ENCODE results near the gene GAS6. TPM values are rescaled to one million over a fixed set of nuclear protein-coding genes. Genes with fewer than 3 reads are reported as not detected.

The GAS6 gene
- total RNA-seq, 1 donor from 2014 or later, result 11.5 TPM

DNA sequence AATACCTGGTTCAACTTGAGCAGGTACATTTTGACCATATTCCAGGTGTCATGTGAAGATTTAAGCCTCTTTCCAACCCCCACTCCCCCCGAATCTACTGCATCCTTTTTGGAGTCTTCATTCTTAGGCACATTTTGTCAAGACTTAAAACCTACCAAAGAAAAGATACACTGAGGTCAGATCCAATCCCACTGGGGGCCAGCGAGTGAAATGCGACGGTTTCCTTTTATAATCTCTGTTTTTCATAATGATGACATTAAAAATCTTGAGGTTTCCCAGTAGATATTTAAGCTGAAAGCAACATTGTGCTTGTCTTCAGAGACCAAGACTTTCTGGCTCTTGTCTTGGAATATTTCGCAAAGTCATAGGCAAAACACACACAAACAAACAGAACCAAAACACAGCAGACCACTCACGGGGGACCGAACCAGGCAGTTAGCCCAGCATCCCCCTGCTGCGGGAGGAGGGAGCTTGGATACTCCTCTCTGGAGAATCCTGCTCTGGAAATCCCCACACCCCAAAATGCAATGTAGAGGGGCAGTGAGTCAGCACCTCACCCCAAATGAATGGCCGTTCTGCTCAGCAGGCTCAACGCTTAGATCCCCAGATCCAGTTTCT, 506 bp upstream of the GAS6 start:
- peaks cover 8% of the 10 kb centered on the region for H3K9me3 Mint-ChIP-seq (ENCODE audit: low read depth)
- H3K4me1 Mint-ChIP-seq (ENCODE audit: low read depth), result peaks cover 18% of the 10 kb centered on the region
- no peak for DNase-seq (ENCODE audit: low spot score, unreplicated experiment)
- H3K27ac Mint-ChIP-seq, result peak overlapping the region; percentile 21
- TF ChIP-seq CTCF (IDR thresholded peaks at IDR 0.05; ENCODE audit: unreplicated experiment), result no peak
- H3K27me3 Mint-ChIP-seq, result peaks cover 38% of the 10 kb centered on the region
- peak overlapping the region; percentile 67 for H3K4me3 Mint-ChIP-seq (ENCODE audit: low read depth)
- H3K36me3 Mint-ChIP-seq (ENCODE audit: insufficient read depth), result no peaks in the 10 kb centered on the region

DNA sequence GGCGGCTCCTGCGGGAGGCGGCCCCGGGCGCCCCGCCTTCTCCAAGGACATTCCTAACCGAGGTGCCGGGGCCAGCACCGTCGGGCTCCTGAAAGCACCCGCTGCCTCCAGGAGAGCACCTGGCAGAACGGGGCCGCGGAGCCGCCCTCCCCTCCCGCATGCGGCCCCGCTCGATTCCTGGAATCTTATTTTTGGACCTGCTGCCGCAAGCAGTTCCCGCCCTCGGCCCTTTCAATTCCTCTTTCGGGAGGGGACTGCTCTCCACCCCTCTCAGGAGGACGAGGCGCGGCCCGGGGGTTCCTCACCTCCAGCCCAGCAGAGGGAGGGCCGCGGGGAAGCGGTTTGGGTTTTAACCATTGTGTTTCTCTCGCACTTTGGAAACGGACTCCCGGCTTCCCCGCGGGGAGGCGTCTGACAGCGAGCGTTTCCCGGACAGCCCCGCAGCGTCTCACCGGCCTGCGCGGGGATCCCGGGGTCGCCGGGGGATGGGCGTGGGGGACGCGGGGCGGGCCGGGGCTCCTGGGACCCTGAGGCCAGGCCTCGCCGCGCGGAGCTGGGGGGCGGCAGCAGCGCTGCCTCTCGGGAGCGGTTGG, 849 bp downstream of the GAS6 start:
- no peak overlapping the region for H3K27ac Mint-ChIP-seq
- peaks cover 4% of the 10 kb centered on the region for H3K9me3 Mint-ChIP-seq (ENCODE audit: low read depth)
- peaks cover 34% of the 10 kb centered on the region for H3K27me3 Mint-ChIP-seq
- H3K4me1 Mint-ChIP-seq (ENCODE audit: low read depth), result peaks cover 21% of the 10 kb centered on the region
- no peaks in the 10 kb centered on the region for H3K36me3 Mint-ChIP-seq (ENCODE audit: insufficient read depth)
- peak overlapping the region; percentile 60 for H3K4me3 Mint-ChIP-seq (ENCODE audit: low read depth)
- TF ChIP-seq CTCF (IDR thresholded peaks at IDR 0.05; ENCODE audit: unreplicated experiment), result peak; percentile 4
- DNase-seq (ENCODE audit: low spot score, unreplicated experiment), result no peak

DNA sequence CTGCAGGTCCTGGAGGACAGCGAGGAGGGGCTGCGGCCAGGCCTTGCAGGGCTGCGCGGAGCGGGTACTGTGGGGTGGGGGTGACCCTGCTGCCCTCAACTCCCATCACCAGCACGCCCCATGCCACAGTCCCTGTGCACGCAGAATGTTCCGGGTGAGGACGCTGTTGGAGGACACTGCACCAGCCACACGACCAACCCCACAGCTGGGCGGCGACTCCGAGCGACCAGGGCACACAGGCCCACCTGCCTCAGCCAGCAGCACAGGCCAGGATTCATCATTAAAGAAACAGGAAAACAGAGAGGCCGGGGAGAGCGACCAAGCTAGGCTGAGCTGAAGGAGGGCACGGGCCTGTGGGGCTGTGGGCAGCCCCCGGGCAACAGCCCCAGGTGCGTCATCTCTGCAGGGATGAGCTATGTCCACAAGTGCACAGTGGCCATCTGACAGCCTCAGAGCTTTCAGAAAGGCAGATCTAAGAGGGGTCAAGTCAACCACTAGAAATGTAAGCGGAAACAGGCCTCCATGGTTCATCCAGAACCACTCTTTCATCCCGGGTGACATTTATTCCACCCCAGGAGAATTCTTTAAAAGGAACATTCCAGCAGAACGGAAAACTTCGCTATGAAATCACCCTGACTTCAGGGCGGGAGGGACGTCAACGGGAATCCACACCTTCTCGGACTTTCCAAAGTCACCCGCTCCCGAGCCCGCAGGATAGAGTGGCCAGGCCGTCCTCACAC, 1.5 kb downstream of the GAS6 start:
- H3K27me3 Mint-ChIP-seq, result peaks cover 32% of the 10 kb centered on the region
- H3K27ac Mint-ChIP-seq, result peak overlapping the region; percentile 88
- no peak for TF ChIP-seq CTCF (IDR thresholded peaks at IDR 0.05; ENCODE audit: unreplicated experiment)
- H3K4me1 Mint-ChIP-seq (ENCODE audit: low read depth), result peaks cover 21% of the 10 kb centered on the region
- H3K9me3 Mint-ChIP-seq (ENCODE audit: low read depth), result no peaks in the 10 kb centered on the region
- no peaks in the 10 kb centered on the region for H3K36me3 Mint-ChIP-seq (ENCODE audit: insufficient read depth)
- DNase-seq (ENCODE audit: low spot score, unreplicated experiment), result no peak
- H3K4me3 Mint-ChIP-seq (ENCODE audit: low read depth), result peak overlapping the region; percentile 55

DNA sequence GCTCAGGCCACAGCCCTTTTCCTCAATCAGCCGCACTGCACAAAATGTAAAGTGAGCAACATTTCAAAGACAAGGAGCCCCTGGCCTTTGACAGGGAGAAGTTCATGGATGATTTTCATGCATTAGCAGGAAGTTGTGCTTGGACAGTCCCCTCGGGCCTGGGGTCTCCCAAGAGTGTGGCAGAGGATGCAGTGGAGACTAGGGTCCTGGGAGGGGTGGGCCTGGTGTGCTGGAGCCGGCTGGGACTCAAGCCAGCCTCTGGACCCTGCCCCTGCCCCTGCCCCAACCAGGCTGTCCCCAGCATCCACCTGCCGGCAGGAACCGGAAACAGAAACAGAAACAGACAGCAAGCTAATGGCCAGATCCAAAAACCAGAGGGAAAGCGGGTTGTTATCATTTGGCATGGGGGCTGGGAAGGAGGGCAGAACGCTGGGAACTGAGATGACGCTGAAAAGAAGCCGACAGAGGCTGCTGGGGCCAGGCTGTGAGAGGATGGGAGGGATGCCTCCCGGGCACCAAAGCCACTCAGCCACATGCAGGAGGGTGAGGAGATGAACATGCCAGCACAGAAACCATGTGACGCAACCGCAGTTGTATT, 2.3 kb downstream of the GAS6 start:
- DNase-seq (ENCODE audit: low spot score, unreplicated experiment), result no peak

More for the DNA sequence above, 2.3 kb downstream of the GAS6 start:
- peaks cover 21% of the 10 kb centered on the region for H3K4me1 Mint-ChIP-seq (ENCODE audit: low read depth)
- TF ChIP-seq CTCF (IDR thresholded peaks at IDR 0.05; ENCODE audit: unreplicated experiment), result no peak
- peak overlapping the region; percentile 98 for H3K27ac Mint-ChIP-seq
- peaks cover 32% of the 10 kb centered on the region for H3K27me3 Mint-ChIP-seq
- no peaks in the 10 kb centered on the region for H3K36me3 Mint-ChIP-seq (ENCODE audit: insufficient read depth)
- peak overlapping the region; percentile 0 for H3K4me3 Mint-ChIP-seq (ENCODE audit: low read depth)
- H3K9me3 Mint-ChIP-seq (ENCODE audit: low read depth), result no peaks in the 10 kb centered on the region
